ENCODE data around the gene SLC41A1.

- TF ChIP-seq CTCF (IDR thresholded peaks at IDR 0.05) (no peak), POLR2A (IDR thresholded peaks at IDR 0.05) (no peak)
Measured at GRCh38 chr1:205766038-205766437, 47.0 kb downstream of the SLC41A1 start.

Measured in tibial nerve (tissue), 3 donors.